ENCODE data around the gene ZPLD1. TPM values are rescaled to one million over a fixed set of nuclear protein-coding genes. Genes with fewer than 3 reads are reported as not detected.

The ZPLD1 gene
- total RNA-seq, 1 donor from 2014 or later = not detected

GRCh38 chr3:102447272-102447671, 12.5 kb downstream of the ZPLD1 start:
- peaks cover 5% of the 10 kb centered on the region for H3K4me1 Mint-ChIP-seq (ENCODE audit: unreplicated experiment)
- no peaks in the 10 kb centered on the region for H3K36me3 Mint-ChIP-seq (ENCODE audit: unreplicated experiment)
- DNase-seq (ENCODE audit: extremely low spot score, unreplicated experiment) = no peak
- H3K27ac Mint-ChIP-seq (ENCODE audit: unreplicated experiment) = no peak overlapping the region
- H3K9me3 Mint-ChIP-seq (ENCODE audit: unreplicated experiment) = peaks cover 4% of the 10 kb centered on the region
- TF ChIP-seq CTCF (IDR thresholded peaks at IDR 0.05) = no peak
- no peaks in the 10 kb centered on the region for H3K27me3 Mint-ChIP-seq (ENCODE audit: unreplicated experiment)
- H3K4me3 Mint-ChIP-seq (ENCODE audit: unreplicated experiment) = no peak overlapping the region

GRCh38 chr3:102449341-102449740, 14.5 kb downstream of the ZPLD1 start:
- DNase-seq (ENCODE audit: extremely low spot score, unreplicated experiment) = no peak
- no peak for TF ChIP-seq CTCF (IDR thresholded peaks at IDR 0.05)
- H3K36me3 Mint-ChIP-seq (ENCODE audit: unreplicated experiment) = no peaks in the 10 kb centered on the region
- no peak overlapping the region for H3K4me3 Mint-ChIP-seq (ENCODE audit: unreplicated experiment)
- peaks cover 5% of the 10 kb centered on the region for H3K4me1 Mint-ChIP-seq (ENCODE audit: unreplicated experiment)
- H3K9me3 Mint-ChIP-seq (ENCODE audit: unreplicated experiment) = peaks cover 4% of the 10 kb centered on the region
- no peaks in the 10 kb centered on the region for H3K27me3 Mint-ChIP-seq (ENCODE audit: unreplicated experiment)
- H3K27ac Mint-ChIP-seq (ENCODE audit: unreplicated experiment) = no peak overlapping the region

- TF ChIP-seq CTCF (IDR thresholded peaks at IDR 0.05) = no peak
- DNase-seq (ENCODE audit: extremely low spot score, unreplicated experiment) = no peak
- Mint-ChIP-seq H3K9me3 (ENCODE audit: unreplicated experiment) (peaks cover 4% of the 10 kb centered on the region), H3K27ac (ENCODE audit: unreplicated experiment) (no peak overlapping the region), H3K27me3 (ENCODE audit: unreplicated experiment) (no peaks in the 10 kb centered on the region), H3K4me3 (ENCODE audit: unreplicated experiment) (no peak overlapping the region), H3K4me1 (ENCODE audit: unreplicated experiment) (peaks cover 5% of the 10 kb centered on the region), H3K36me3 (ENCODE audit: unreplicated experiment) (no peaks in the 10 kb centered on the region)
Observed at GRCh38 chr3:102449930-102450329, 15.1 kb downstream of the ZPLD1 start.

- TF ChIP-seq CTCF (IDR thresholded peaks at IDR 0.05) = no peak
- no peaks in the 10 kb centered on the region for H3K36me3 Mint-ChIP-seq (ENCODE audit: unreplicated experiment)
- H3K27ac Mint-ChIP-seq (ENCODE audit: unreplicated experiment) = no peak overlapping the region
- H3K4me1 Mint-ChIP-seq (ENCODE audit: unreplicated experiment) = peaks cover 5% of the 10 kb centered on the region
- H3K27me3 Mint-ChIP-seq (ENCODE audit: unreplicated experiment) = peaks cover 6% of the 10 kb centered on the region
- no peak overlapping the region for H3K4me3 Mint-ChIP-seq (ENCODE audit: unreplicated experiment)
- peaks cover 4% of the 10 kb centered on the region for H3K9me3 Mint-ChIP-seq (ENCODE audit: unreplicated experiment)
- DNase-seq (ENCODE audit: extremely low spot score, unreplicated experiment) = no peak
Observed at GRCh38 chr3:102450976-102451375, 16.2 kb downstream of the ZPLD1 start.

- Mint-ChIP-seq H3K27ac (ENCODE audit: unreplicated experiment) (no peak overlapping the region), H3K4me3 (ENCODE audit: unreplicated experiment) (no peak overlapping the region), H3K27me3 (ENCODE audit: unreplicated experiment) (peaks cover 6% of the 10 kb centered on the region), H3K36me3 (ENCODE audit: unreplicated experiment) (no peaks in the 10 kb centered on the region), H3K4me1 (ENCODE audit: unreplicated experiment) (peaks cover 5% of the 10 kb centered on the region), H3K9me3 (ENCODE audit: unreplicated experiment) (peaks cover 4% of the 10 kb centered on the region)
- no peak for TF ChIP-seq CTCF (IDR thresholded peaks at IDR 0.05)
- no peak for DNase-seq (ENCODE audit: extremely low spot score, unreplicated experiment)
Observed at GRCh38 chr3:102451543-102451942, 16.7 kb downstream of the ZPLD1 start.

Data from osteocyte (in vitro differentiated cells).